Measurements from ENCODE around the gene ACP2.
"Not testable (repeated sequence)": the region's sequence is repeated elsewhere in the genome, so short reads cannot be mapped to it uniquely, and the experiment has no call there.

Gene ACP2

GRCh38 chr11:47204637-47204989 is 44.0 kb downstream of the ACP2 start:
- no peak for DNase-seq (ENCODE audit: low read depth)

GRCh38 chr11:47202576-47202975 is 46.0 kb downstream of the ACP2 start:
- DNase-seq (ENCODE audit: low read depth), result no peak

- no peak for DNase-seq (ENCODE audit: low read depth)
These were observed 47.6 kb downstream of the ACP2 start for GRCh38 chr11:47201015-47201414.

- DNase-seq (ENCODE audit: low read depth), result not testable (repeated sequence)
These were observed 50.5 kb downstream of the ACP2 start for GRCh38 chr11:47198161-47198560.

- no peak for DNase-seq (ENCODE audit: low read depth)
These were observed 56.5 kb downstream of the ACP2 start for GRCh38 chr11:47192111-47192510.

- DNase-seq (ENCODE audit: low read depth), result not testable (repeated sequence)
These were observed 57.5 kb downstream of the ACP2 start for GRCh38 chr11:47191137-47191536.

Data from GM04504 (cell line).